ENCODE data around the gene KAT8. TPM values are rescaled to one million over a fixed set of nuclear protein-coding genes. Genes with fewer than 3 reads are reported as not detected.
A peak's percentile ranks its signal among the peaks of the same experiment; 100 is the strongest.

Gene KAT8
- total RNA-seq, 4 donors from 2014 or later: 62.3 to 100 (median 69.8) TPM

GRCh38 chr16:31073970-31074813, 43.3 kb upstream of the KAT8 start, which contains the start of the genes ZNF646 and ZNF668:
ZNF646 (plus strand) TSS chr16:31074422; CDS start chr16:31076325, 1,903 bp downstream.
ZNF668 (minus strand) TSS chr16:31074240; CDS start chr16:31064459, 9,781 bp downstream.
- peak; percentile 99 for DNase-seq (ENCODE audit: low spot score in 2 of 2)
- Histone ChIP-seq H3K36me3 (peaks cover 32% of the 10 kb centered on the region), H3K27ac (peak within 1 kb of the TSS; percentile 93), H3K4me3 (peak within 1 kb of the TSS; percentile 91), H3K9me3 (no peaks in the 10 kb centered on the region), H3K27me3 (no peaks in the 10 kb centered on the region), H3K4me1 (peaks cover 36% of the 10 kb centered on the region)
- 1% methylated on average over 33 of the region's 48 CpGs for WGBS
- peak; percentile 24 to 88 (median 86) for TF ChIP-seq POLR2AphosphoS5 (IDR thresholded peaks at IDR 0.05)
- TF ChIP-seq, protein P1, sequence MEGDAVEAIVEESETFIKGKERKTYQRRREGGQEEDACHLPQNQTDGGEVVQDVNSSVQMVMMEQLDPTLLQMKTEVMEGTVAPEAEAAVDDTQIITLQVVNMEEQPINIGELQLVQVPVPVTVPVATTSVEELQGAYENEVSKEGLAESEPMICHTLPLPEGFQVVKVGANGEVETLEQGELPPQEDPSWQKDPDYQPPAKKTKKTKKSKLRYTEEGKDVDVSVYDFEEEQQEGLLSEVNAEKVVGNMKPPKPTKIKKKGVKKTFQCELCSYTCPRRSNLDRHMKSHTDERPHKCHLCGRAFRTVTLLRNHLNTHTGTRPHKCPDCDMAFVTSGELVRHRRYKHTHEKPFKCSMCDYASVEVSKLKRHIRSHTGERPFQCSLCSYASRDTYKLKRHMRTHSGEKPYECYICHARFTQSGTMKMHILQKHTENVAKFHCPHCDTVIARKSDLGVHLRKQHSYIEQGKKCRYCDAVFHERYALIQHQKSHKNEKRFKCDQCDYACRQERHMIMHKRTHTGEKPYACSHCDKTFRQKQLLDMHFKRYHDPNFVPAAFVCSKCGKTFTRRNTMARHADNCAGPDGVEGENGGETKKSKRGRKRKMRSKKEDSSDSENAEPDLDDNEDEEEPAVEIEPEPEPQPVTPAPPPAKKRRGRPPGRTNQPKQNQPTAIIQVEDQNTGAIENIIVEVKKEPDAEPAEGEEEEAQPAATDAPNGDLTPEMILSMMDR (IDR thresholded peaks at IDR 0.05): no peak

GRCh38 chr16:31074814-31075183, 42.7 kb upstream of the KAT8 start:
- peaks cover 39% of the 10 kb centered on the region for H3K4me1 ChIP-seq
- H3K27me3 ChIP-seq: no peaks in the 10 kb centered on the region
- TF ChIP-seq, protein P1 (IDR thresholded peaks at IDR 0.05): no peak
- no peak for TF ChIP-seq EP300 (IDR thresholded peaks at IDR 0.05)
- TF ChIP-seq POLR2A (IDR thresholded peaks at IDR 0.05): no peak
- no peak for TF ChIP-seq POLR2AphosphoS5 (IDR thresholded peaks at IDR 0.05)
- 1% methylated on average over 7 of the region's 7 CpGs for WGBS
- H3K36me3 ChIP-seq: peaks cover 38% of the 10 kb centered on the region
- H3K4me3 ChIP-seq: peak overlapping the region; percentile 91
- no peaks in the 10 kb centered on the region for H3K9me3 ChIP-seq
- H3K27ac ChIP-seq: peak overlapping the region; percentile 93
- no peak for DNase-seq (ENCODE audit: low spot score in 2 of 2)

GRCh38 chr16:31076319-31076718, 41.1 kb upstream of the KAT8 start:
- Histone ChIP-seq H3K4me3 (no peak overlapping the region), H3K27ac (no peak overlapping the region), H3K4me1 (peaks cover 38% of the 10 kb centered on the region), H3K9me3 (no peaks in the 10 kb centered on the region), H3K27me3 (no peaks in the 10 kb centered on the region), H3K36me3 (peaks cover 52% of the 10 kb centered on the region)
- WGBS: 68% methylated on average over 14 of the region's 16 CpGs
- TF ChIP-seq EP300 (IDR thresholded peaks at IDR 0.05) (no peak), POLR2AphosphoS5 (IDR thresholded peaks at IDR 0.05) (no peak), POLR2A (IDR thresholded peaks at IDR 0.05) (no peak)
- TF ChIP-seq, protein P1 (IDR thresholded peaks at IDR 0.05): no peak
- no peak for DNase-seq (ENCODE audit: low spot score in 2 of 2)

DNA sequence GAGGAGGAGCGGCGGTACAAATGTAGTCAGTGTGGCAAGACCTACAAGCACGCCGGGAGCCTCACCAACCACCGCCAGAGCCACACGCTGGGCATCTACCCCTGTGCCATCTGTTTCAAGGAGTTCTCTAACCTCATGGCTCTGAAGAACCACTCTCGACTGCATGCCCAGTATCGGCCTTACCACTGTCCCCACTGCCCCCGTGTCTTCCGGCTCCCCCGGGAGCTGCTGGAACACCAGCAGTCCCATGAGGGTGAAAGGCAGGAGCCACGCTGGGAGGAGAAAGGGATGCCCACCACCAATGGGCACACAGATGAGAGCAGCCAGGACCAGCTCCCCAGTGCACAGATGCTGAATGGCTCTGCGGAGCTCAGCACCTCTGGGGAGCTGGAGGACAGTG, 40.4 kb upstream of the KAT8 start:
- peaks cover 54% of the 10 kb centered on the region for H3K36me3 ChIP-seq

More for the DNA sequence above, 40.4 kb upstream of the KAT8 start:
- no peak overlapping the region for H3K27ac ChIP-seq
- H3K4me3 ChIP-seq: no peak overlapping the region
- H3K9me3 ChIP-seq: no peaks in the 10 kb centered on the region
- no peaks in the 10 kb centered on the region for H3K27me3 ChIP-seq
- H3K4me1 ChIP-seq: peaks cover 38% of the 10 kb centered on the region
- DNase-seq (ENCODE audit: low spot score in 2 of 2): no peak
- no peak for TF ChIP-seq POLR2A (IDR thresholded peaks at IDR 0.05)
- TF ChIP-seq, protein P1 (IDR thresholded peaks at IDR 0.05): no peak
- no peak for TF ChIP-seq EP300 (IDR thresholded peaks at IDR 0.05)
- TF ChIP-seq POLR2AphosphoS5 (IDR thresholded peaks at IDR 0.05): no peak
- WGBS: 89% methylated on average over 8 of the region's 13 CpGs

Data from suprapubic skin (tissue), 4 donors.